Central memory CD8-positive, alpha-beta T cell (primary cell): ENCODE measurements around the gene TYW1.
"Not testable (repeated sequence)": the region's sequence is repeated elsewhere in the genome, so short reads cannot be mapped to it uniquely, and the experiment has no call there.

Source experiments
- ATAC-seq: fragments of 150-1000 bp; cut with Tn5 transposase; replicated peaks from 2 replicates; pipeline ENCODE4 v1.10.0; 2022; ENCODE audit warnings: mild to moderate bottlenecking, moderate FRiP score, moderate number of reproducible peaks; ENCODE audit not compliant: poor library complexity, severe bottlenecking; ENCODE audit errors: extremely low read depth
- DNase-seq, 2 donors: peaks; one replicate each; pipeline ENCODE4 v3.0.0; 2021; ENCODE audit warnings: low spot score in 2 of 2
- H3K27ac Mint-ChIP-seq: one replicate; pipeline ENCODE4 v1.8.0; 2022; ENCODE audit warnings: low read depth, mild to moderate bottlenecking, moderate library complexity, mixed read lengths
- H3K27me3 Mint-ChIP-seq: one replicate; pipeline ENCODE4 v1.8.0; 2022; ENCODE audit warnings: mixed read lengths
- H3K36me3 Mint-ChIP-seq: one replicate; pipeline ENCODE4 v1.8.0; 2022; ENCODE audit warnings: mild to moderate bottlenecking, moderate library complexity, mixed read lengths; ENCODE audit not compliant: insufficient read depth
- H3K4me1 Mint-ChIP-seq: one replicate; pipeline ENCODE4 v1.8.0; 2022; ENCODE audit warnings: mixed read lengths
- H3K4me3 Mint-ChIP-seq: one replicate; pipeline ENCODE4 v1.8.0; 2022; ENCODE audit warnings: mild to moderate bottlenecking, moderate library complexity, mixed read lengths
- H3K9me3 Mint-ChIP-seq: one replicate; pipeline ENCODE4 v1.8.0; 2022; ENCODE audit warnings: mixed read lengths

The TYW1 gene

GRCh38 chr7:67226967-67227366, 230.3 kb downstream of the TYW1 start:
- not testable (repeated sequence) for ATAC-seq, H3K27ac Mint-ChIP-seq, H3K9me3 Mint-ChIP-seq, DNase-seq, H3K4me1 Mint-ChIP-seq, H3K27me3 Mint-ChIP-seq, H3K4me3 Mint-ChIP-seq
- H3K36me3 Mint-ChIP-seq = peaks cover 11% of the 10 kb centered on the region

GRCh38 chr7:67229018-67229417, 232.4 kb downstream of the TYW1 start:
- not testable (repeated sequence) for H3K9me3 Mint-ChIP-seq, H3K27ac Mint-ChIP-seq, DNase-seq

GRCh38 chr7:67230029-67230428, 233.4 kb downstream of the TYW1 start:
- H3K4me1 Mint-ChIP-seq, ATAC-seq: not testable (repeated sequence)

More at GRCh38 chr7:67229018-67229417, 232.4 kb downstream of the TYW1 start:
- H3K4me1 Mint-ChIP-seq, H3K4me3 Mint-ChIP-seq, H3K27me3 Mint-ChIP-seq, ATAC-seq: not testable (repeated sequence)
- peaks cover 13% of the 10 kb centered on the region for H3K36me3 Mint-ChIP-seq

GRCh38 chr7:67233506-67233905, 236.9 kb downstream of the TYW1 start:
- H3K27ac Mint-ChIP-seq, H3K9me3 Mint-ChIP-seq, H3K27me3 Mint-ChIP-seq, H3K4me3 Mint-ChIP-seq, H3K4me1 Mint-ChIP-seq, ATAC-seq, DNase-seq: not testable (repeated sequence)
- peaks cover 18% of the 10 kb centered on the region for H3K36me3 Mint-ChIP-seq

More at GRCh38 chr7:67230029-67230428, 233.4 kb downstream of the TYW1 start:
- not testable (repeated sequence) for H3K9me3 Mint-ChIP-seq, H3K27me3 Mint-ChIP-seq, DNase-seq, H3K4me3 Mint-ChIP-seq, H3K27ac Mint-ChIP-seq
- H3K36me3 Mint-ChIP-seq = peaks cover 13% of the 10 kb centered on the region

GRCh38 chr7:67236216-67236615, 239.6 kb downstream of the TYW1 start:
- H3K4me1 Mint-ChIP-seq, DNase-seq, H3K9me3 Mint-ChIP-seq, H3K27ac Mint-ChIP-seq, ATAC-seq, H3K27me3 Mint-ChIP-seq, H3K4me3 Mint-ChIP-seq: not testable (repeated sequence)
- H3K36me3 Mint-ChIP-seq = peaks cover 21% of the 10 kb centered on the region

- not testable (repeated sequence) for H3K4me3 Mint-ChIP-seq, ATAC-seq, H3K27ac Mint-ChIP-seq, H3K36me3 Mint-ChIP-seq, H3K4me1 Mint-ChIP-seq, DNase-seq, H3K9me3 Mint-ChIP-seq, H3K27me3 Mint-ChIP-seq
Measured at GRCh38 chr7:67242871-67243270, 246.2 kb downstream of the TYW1 start.

- not testable (repeated sequence) for H3K4me3 Mint-ChIP-seq, DNase-seq, H3K4me1 Mint-ChIP-seq, H3K9me3 Mint-ChIP-seq, H3K27ac Mint-ChIP-seq, H3K27me3 Mint-ChIP-seq, H3K36me3 Mint-ChIP-seq, ATAC-seq
Measured at GRCh38 chr7:67248364-67248763, 251.7 kb downstream of the TYW1 start.

- Mint-ChIP-seq H3K36me3 (no peaks in the 10 kb centered on the region), H3K27me3 (no peaks in the 10 kb centered on the region), H3K4me1 (no peaks in the 10 kb centered on the region), H3K4me3 (no peak overlapping the region), H3K9me3 (no peaks in the 10 kb centered on the region), H3K27ac (no peak overlapping the region)
- DNase-seq = no peak
- no peak for ATAC-seq
Measured at GRCh38 chr7:67251986-67252558, 255.4 kb downstream of the TYW1 start.

GRCh38 chr7:67255076-67255475, 258.4 kb downstream of the TYW1 start:
- not testable (repeated sequence) for H3K4me3 Mint-ChIP-seq, H3K4me1 Mint-ChIP-seq, H3K27me3 Mint-ChIP-seq, H3K9me3 Mint-ChIP-seq, H3K27ac Mint-ChIP-seq, H3K36me3 Mint-ChIP-seq, ATAC-seq, DNase-seq

GRCh38 chr7:67257779-67258178, 261.1 kb downstream of the TYW1 start:
- H3K36me3 Mint-ChIP-seq = not testable (repeated sequence)
- peak overlapping the region; percentile 5 for H3K27ac Mint-ChIP-seq

GRCh38 chr7:67259363-67259762, 262.7 kb downstream of the TYW1 start:
- not testable (repeated sequence) for H3K27me3 Mint-ChIP-seq, ATAC-seq, H3K4me3 Mint-ChIP-seq, DNase-seq, H3K9me3 Mint-ChIP-seq, H3K27ac Mint-ChIP-seq, H3K4me1 Mint-ChIP-seq, H3K36me3 Mint-ChIP-seq

More at GRCh38 chr7:67257779-67258178, 261.1 kb downstream of the TYW1 start:
- not testable (repeated sequence) for H3K9me3 Mint-ChIP-seq, H3K27me3 Mint-ChIP-seq, H3K4me3 Mint-ChIP-seq, ATAC-seq, H3K4me1 Mint-ChIP-seq, DNase-seq

GRCh38 chr7:67260166-67260586, 263.5 kb downstream of the TYW1 start:
- not testable (repeated sequence) for ATAC-seq, H3K27me3 Mint-ChIP-seq, H3K4me1 Mint-ChIP-seq, H3K36me3 Mint-ChIP-seq, H3K4me3 Mint-ChIP-seq, H3K9me3 Mint-ChIP-seq
- peak overlapping the region; percentile 84 for H3K27ac Mint-ChIP-seq
- DNase-seq = peak in 1 of 2 donors; percentile 14

GRCh38 chr7:67264000-67264399, 267.4 kb downstream of the TYW1 start:
- H3K4me3 Mint-ChIP-seq, H3K4me1 Mint-ChIP-seq, ATAC-seq, H3K9me3 Mint-ChIP-seq, H3K27ac Mint-ChIP-seq, DNase-seq, H3K27me3 Mint-ChIP-seq, H3K36me3 Mint-ChIP-seq: not testable (repeated sequence)
